Right lobe of liver (tissue), 4 donors: ENCODE results near the gene OR4D1.

Source experiments
- POLR2A ChIP-seq: fragments of 450-650 bp; IDR thresholded peaks from one replicate; pipeline ENCODE4 v1.6.1; 2017; ENCODE audit warnings: antibody characterized with exemption, mild to moderate bottlenecking
- TF ChIP-seq, protein P1 (sequence below), 4 donors: fragments of 200-600 bp in 3 of 4; fragments of 450-650 bp in 1 of 4; IDR thresholded peaks; one replicate each; pipeline versions ENCODE4 v1.5.1 to v1.8.0; 2016 to 2022; ENCODE audit warnings: antibody characterized with exemption in 4 of 4, mild to moderate bottlenecking in 2 of 4
- donor health status: DM: no; HTN: no; CAD: no.
- donor health status: DM: no; HTN: no; CAD: no.
- donor health status: DM: no; HTN: yes; CAD: no.

GRCh38 chr17:58189436-58190146 lies 41.4 kb downstream of the OR4D1 start:
- TF ChIP-seq, protein P1, sequence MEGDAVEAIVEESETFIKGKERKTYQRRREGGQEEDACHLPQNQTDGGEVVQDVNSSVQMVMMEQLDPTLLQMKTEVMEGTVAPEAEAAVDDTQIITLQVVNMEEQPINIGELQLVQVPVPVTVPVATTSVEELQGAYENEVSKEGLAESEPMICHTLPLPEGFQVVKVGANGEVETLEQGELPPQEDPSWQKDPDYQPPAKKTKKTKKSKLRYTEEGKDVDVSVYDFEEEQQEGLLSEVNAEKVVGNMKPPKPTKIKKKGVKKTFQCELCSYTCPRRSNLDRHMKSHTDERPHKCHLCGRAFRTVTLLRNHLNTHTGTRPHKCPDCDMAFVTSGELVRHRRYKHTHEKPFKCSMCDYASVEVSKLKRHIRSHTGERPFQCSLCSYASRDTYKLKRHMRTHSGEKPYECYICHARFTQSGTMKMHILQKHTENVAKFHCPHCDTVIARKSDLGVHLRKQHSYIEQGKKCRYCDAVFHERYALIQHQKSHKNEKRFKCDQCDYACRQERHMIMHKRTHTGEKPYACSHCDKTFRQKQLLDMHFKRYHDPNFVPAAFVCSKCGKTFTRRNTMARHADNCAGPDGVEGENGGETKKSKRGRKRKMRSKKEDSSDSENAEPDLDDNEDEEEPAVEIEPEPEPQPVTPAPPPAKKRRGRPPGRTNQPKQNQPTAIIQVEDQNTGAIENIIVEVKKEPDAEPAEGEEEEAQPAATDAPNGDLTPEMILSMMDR (IDR thresholded peaks at IDR 0.05): no peak
- no peak for TF ChIP-seq POLR2A
